ENCODE measurements around the gene FDPS. TPM values are rescaled to one million over a fixed set of nuclear protein-coding genes. Genes with fewer than 3 reads are reported as not detected.
A peak's percentile ranks its signal among the peaks of the same experiment; 100 is the strongest.

FDPS gene
- total and polyA plus RNA-seq, 2 experiments from 2014 or later: 284 to 347 TPM

GRCh38 chr1:155316922-155317321 is 8.3 kb downstream of the FDPS start:
- DNase-seq (ENCODE audit: low spot score): no peak
- Histone ChIP-seq H3K4me1 (ENCODE audit: insufficient read depth) (peaks cover 19% of the 10 kb centered on the region), H3K4me3 (no peak overlapping the region), H3K36me3 (replicated peaks; ENCODE audit: insufficient read depth, low read depth) (no peaks in the 10 kb centered on the region), H2AFZ (no peak overlapping the region), H4K20me1 (ENCODE audit: insufficient read depth, poor library complexity, severe bottlenecking) (peaks cover 4% of the 10 kb centered on the region), H3K27me3 (no peaks in the 10 kb centered on the region), H3K79me2 (peaks cover 25% of the 10 kb centered on the region), H3K9me2 (replicated peaks; ENCODE audit: insufficient read depth) (no peaks in the 10 kb centered on the region), H3K27ac (peak overlapping the region; percentile 54), H3K4me2 (peak overlapping the region; percentile 45), H3K9me3 (ENCODE audit: low read depth) (no peaks in the 10 kb centered on the region)
- 70% methylated on average over 3 of the region's 3 CpGs for whole genome bisulfite sequencing (ENCODE audit: low lambda C conversion rate, missing lambda C conversion rate)
- TF ChIP-seq EZH2phosphoT487 (IDR thresholded peaks at IDR 0.05; ENCODE audit: low read depth, severe bottlenecking, unreplicated experiment): no peak
- TF ChIP-seq CTCF (IDR thresholded peaks at IDR 0.05; ENCODE audit: poor library complexity): no peak
- TF ChIP-seq EZH2 (IDR thresholded peaks at IDR 0.05; ENCODE audit: borderline replicate concordance): no peak

GRCh38 chr1:155318082-155318481 is 9.4 kb downstream of the FDPS start:
- Histone ChIP-seq H3K9me2 (replicated peaks; ENCODE audit: insufficient read depth) (no peaks in the 10 kb centered on the region), H3K9me3 (ENCODE audit: low read depth) (no peaks in the 10 kb centered on the region), H3K79me2 (peaks cover 20% of the 10 kb centered on the region), H3K36me3 (replicated peaks; ENCODE audit: insufficient read depth, low read depth) (no peaks in the 10 kb centered on the region), H3K4me3 (no peak overlapping the region), H3K27ac (no peak overlapping the region), H3K27me3 (no peaks in the 10 kb centered on the region), H3K4me2 (no peak overlapping the region), H3K4me1 (ENCODE audit: insufficient read depth) (peaks cover 26% of the 10 kb centered on the region), H4K20me1 (ENCODE audit: insufficient read depth, poor library complexity, severe bottlenecking) (peaks cover 7% of the 10 kb centered on the region), H2AFZ (no peak overlapping the region)
- no peak for TF ChIP-seq CTCF (IDR thresholded peaks at IDR 0.05; ENCODE audit: poor library complexity)
- TF ChIP-seq EZH2 (IDR thresholded peaks at IDR 0.05; ENCODE audit: borderline replicate concordance): no peak
- no peak for TF ChIP-seq EZH2phosphoT487 (IDR thresholded peaks at IDR 0.05; ENCODE audit: low read depth, severe bottlenecking, unreplicated experiment)
- DNase-seq (ENCODE audit: low spot score): no peak
- whole genome bisulfite sequencing (ENCODE audit: low lambda C conversion rate, missing lambda C conversion rate): 98% methylated on average over 9 of the region's 9 CpGs

DNA sequence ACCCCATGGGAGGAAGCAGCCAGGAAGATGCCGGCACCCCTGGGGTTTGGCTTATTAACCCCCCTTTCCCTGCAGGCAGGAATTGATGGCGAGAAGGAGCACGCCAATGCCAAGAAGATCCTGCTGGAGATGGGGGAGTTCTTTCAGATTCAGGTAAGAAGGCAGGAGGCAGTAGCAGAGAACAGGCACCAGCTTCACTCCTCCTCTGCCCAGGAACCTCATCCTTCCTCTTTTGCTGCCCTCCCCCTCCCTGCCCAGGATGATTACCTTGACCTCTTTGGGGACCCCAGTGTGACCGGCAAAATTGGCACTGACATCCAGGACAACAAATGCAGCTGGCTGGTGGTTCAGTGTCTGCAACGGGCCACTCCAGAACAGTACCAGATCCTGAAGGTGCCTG is 10.9 kb downstream of the FDPS start:
- no peak for DNase-seq (ENCODE audit: low spot score)
- Histone ChIP-seq H3K36me3 (replicated peaks; ENCODE audit: insufficient read depth, low read depth) (no peaks in the 10 kb centered on the region), H3K4me3 (no peak overlapping the region), H3K4me1 (ENCODE audit: insufficient read depth) (peaks cover 26% of the 10 kb centered on the region), H3K79me2 (peaks cover 8% of the 10 kb centered on the region), H3K27me3 (no peaks in the 10 kb centered on the region), H4K20me1 (ENCODE audit: insufficient read depth, poor library complexity, severe bottlenecking) (peaks cover 7% of the 10 kb centered on the region), H2AFZ (no peak overlapping the region), H3K9me3 (ENCODE audit: low read depth) (no peaks in the 10 kb centered on the region), H3K4me2 (no peak overlapping the region), H3K9me2 (replicated peaks; ENCODE audit: insufficient read depth) (no peaks in the 10 kb centered on the region), H3K27ac (no peak overlapping the region)
- no peak for TF ChIP-seq CTCF (IDR thresholded peaks at IDR 0.05; ENCODE audit: poor library complexity)
- no peak for TF ChIP-seq EZH2 (IDR thresholded peaks at IDR 0.05; ENCODE audit: borderline replicate concordance)
- no peak for TF ChIP-seq EZH2phosphoT487 (IDR thresholded peaks at IDR 0.05; ENCODE audit: low read depth, severe bottlenecking, unreplicated experiment)
- WGBS (ENCODE audit: low lambda C conversion rate, missing lambda C conversion rate): 95% methylated on average over 5 of the region's 5 CpGs

GRCh38 chr1:155320252-155320651 is 11.6 kb downstream of the FDPS start:
- no peak overlapping the region for H2AFZ ChIP-seq
- TF ChIP-seq EZH2 (IDR thresholded peaks at IDR 0.05; ENCODE audit: borderline replicate concordance): no peak
- no peak for TF ChIP-seq CTCF (IDR thresholded peaks at IDR 0.05; ENCODE audit: poor library complexity)
- no peak for TF ChIP-seq EZH2phosphoT487 (IDR thresholded peaks at IDR 0.05; ENCODE audit: low read depth, severe bottlenecking, unreplicated experiment)
- H3K4me1 ChIP-seq (ENCODE audit: insufficient read depth): peaks cover 27% of the 10 kb centered on the region
- no peaks in the 10 kb centered on the region for H3K36me3 ChIP-seq (replicated peaks; ENCODE audit: insufficient read depth, low read depth)
- DNase-seq (ENCODE audit: low spot score): no peak
- H3K9me3 ChIP-seq (ENCODE audit: low read depth): no peaks in the 10 kb centered on the region
- H3K4me2 ChIP-seq: peak overlapping the region; percentile 87
- no peak overlapping the region for H3K27ac ChIP-seq
- WGBS (ENCODE audit: low lambda C conversion rate, missing lambda C conversion rate): 80% methylated on average over 11 of the region's 11 CpGs
- no peaks in the 10 kb centered on the region for H3K27me3 ChIP-seq
- no peak overlapping the region for H3K4me3 ChIP-seq
- H4K20me1 ChIP-seq (ENCODE audit: insufficient read depth, poor library complexity, severe bottlenecking): peaks cover 9% of the 10 kb centered on the region
- peaks cover 8% of the 10 kb centered on the region for H3K79me2 ChIP-seq
- H3K9me2 ChIP-seq (replicated peaks; ENCODE audit: insufficient read depth): no peaks in the 10 kb centered on the region
